PC-9 (cell line): Measurements from ENCODE around the gene SH3BGR.

ENCODE experiments used
- EZH2 ChIP-seq: fragments of 200-600 bp; sonication (generic); IDR thresholded peaks from 2 replicates; pipeline ENCODE4 v1.8.0; 2017; ENCODE audit warnings: antibody characterized with exemption, low read depth
- TF ChIP-seq, protein P1 (sequence below): fragments of 200-600 bp; sonication (generic); conservative IDR thresholded peaks from 2 replicates; pipeline ENCODE4 v1.6.1; 2017; ENCODE audit warnings: mixed run types, antibody characterized with exemption, mild to moderate bottlenecking, moderate library complexity

DNA sequence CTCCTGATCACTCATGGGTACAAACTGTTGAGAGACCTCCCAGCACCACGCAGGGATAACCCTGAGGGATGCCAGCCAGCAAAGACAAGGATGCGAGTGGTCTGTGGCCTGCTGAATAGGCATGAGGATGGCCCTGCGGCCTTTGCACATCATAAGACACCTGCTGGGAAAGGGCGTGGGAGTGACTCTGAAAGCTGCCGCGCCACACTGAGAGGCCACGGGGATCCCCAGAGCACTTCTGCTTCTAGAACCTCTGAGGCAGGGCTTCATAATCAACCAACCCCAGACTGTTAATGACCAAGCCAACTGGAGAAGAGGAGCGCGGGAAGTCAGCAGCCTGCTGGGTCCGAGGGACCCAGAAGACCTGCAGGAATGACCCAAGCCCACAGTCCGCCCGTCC, 73.8 kb downstream of the SH3BGR start:
- TF ChIP-seq, protein P1, sequence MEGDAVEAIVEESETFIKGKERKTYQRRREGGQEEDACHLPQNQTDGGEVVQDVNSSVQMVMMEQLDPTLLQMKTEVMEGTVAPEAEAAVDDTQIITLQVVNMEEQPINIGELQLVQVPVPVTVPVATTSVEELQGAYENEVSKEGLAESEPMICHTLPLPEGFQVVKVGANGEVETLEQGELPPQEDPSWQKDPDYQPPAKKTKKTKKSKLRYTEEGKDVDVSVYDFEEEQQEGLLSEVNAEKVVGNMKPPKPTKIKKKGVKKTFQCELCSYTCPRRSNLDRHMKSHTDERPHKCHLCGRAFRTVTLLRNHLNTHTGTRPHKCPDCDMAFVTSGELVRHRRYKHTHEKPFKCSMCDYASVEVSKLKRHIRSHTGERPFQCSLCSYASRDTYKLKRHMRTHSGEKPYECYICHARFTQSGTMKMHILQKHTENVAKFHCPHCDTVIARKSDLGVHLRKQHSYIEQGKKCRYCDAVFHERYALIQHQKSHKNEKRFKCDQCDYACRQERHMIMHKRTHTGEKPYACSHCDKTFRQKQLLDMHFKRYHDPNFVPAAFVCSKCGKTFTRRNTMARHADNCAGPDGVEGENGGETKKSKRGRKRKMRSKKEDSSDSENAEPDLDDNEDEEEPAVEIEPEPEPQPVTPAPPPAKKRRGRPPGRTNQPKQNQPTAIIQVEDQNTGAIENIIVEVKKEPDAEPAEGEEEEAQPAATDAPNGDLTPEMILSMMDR, result no peak
- TF ChIP-seq EZH2, result no peak
